Measurements from ENCODE around the gene SERAC1. TPM values are rescaled to one million over a fixed set of nuclear protein-coding genes. Genes with fewer than 3 reads are reported as not detected.

SERAC1 gene
- total RNA-seq, 4 donors from 2014 or later, result 14.9 to 17.6 (median 17.0) TPM

DNA sequence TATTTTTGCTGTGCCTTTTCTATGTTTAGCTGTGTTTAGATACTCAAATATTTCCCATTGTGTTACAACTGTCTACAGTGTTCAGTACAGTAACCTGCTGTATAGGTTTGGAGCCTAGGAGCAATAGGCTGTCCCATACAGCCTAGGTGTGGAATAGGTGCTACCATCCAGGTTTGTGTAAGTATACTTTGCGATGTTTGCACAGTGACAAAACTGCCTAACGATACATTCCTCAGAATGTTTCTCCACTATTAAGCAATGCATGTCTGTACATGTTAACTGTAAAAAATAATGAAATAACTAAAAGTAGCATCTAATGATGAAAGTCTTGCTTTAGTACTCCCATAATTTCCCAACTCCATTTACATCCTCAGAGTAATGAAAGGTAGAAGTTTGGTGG is 46.0 kb downstream of the SERAC1 start:
- intact Hi-C loops (cut with DNase I), result no loop called here
- Histone ChIP-seq H3K9me3 (no peaks in the 10 kb centered on the region), H3K27ac (no peak overlapping the region), H3K4me1 (no peaks in the 10 kb centered on the region), H3K27me3 (no peaks in the 10 kb centered on the region), H3K4me3 (replicated peaks in 1 of 3) (no peak overlapping the region), H3K36me3 (peaks cover 0 to 2% of the 10 kb centered on the region in 2 donors)
- 94 to 98% methylated on average over 2 of the region's 2 CpGs for WGBS, 2 donors
- TF ChIP-seq POLR2A (IDR thresholded peaks at IDR 0.05) (no peak), CTCF (IDR thresholded peaks at IDR 0.05) (no peak)
- DNase-seq, result no peak

DNA sequence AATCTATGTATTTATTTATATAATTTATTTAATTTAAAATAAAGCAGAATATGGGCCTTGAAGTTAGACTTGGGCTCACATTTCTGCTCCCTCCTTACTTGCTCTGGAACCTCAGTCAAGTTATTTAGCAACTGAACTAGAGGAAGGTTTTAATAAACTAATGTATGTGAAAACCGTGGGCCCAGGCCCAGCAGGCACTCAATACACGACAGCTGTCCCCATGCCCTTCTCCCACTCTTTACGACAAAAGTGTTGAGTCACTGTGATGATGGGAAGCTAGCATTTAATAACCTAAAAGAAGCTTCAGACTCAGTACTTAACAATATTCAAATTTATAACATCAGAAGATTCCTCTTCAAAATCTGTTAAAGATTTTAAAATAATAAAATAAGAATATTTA is 46.7 kb downstream of the SERAC1 start:
- Histone ChIP-seq H3K4me3 (replicated peaks in 1 of 3) (no peak overlapping the region), H3K27me3 (no peaks in the 10 kb centered on the region), H3K27ac (no peak overlapping the region), H3K36me3 (peaks cover 0 to 2% of the 10 kb centered on the region in 2 donors), H3K9me3 (no peaks in the 10 kb centered on the region), H3K4me1 (no peaks in the 10 kb centered on the region)
- no peak for DNase-seq
- 89 to 90% methylated on average over 3 of the region's 3 CpGs for WGBS, 2 donors
- TF ChIP-seq POLR2A (IDR thresholded peaks at IDR 0.05), result no peak
- TF ChIP-seq CTCF (IDR thresholded peaks at IDR 0.05), result no peak
- intact Hi-C loops (cut with DNase I), result no loop called here

GRCh38 chr6:158118886-158119285 is 49.2 kb downstream of the SERAC1 start:
- Histone ChIP-seq H3K36me3 (peaks cover 0 to 2% of the 10 kb centered on the region in 2 donors), H3K4me1 (no peaks in the 10 kb centered on the region), H3K4me3 (replicated peaks in 1 of 3) (no peak overlapping the region), H3K9me3 (no peaks in the 10 kb centered on the region), H3K27me3 (no peaks in the 10 kb centered on the region), H3K27ac (no peak overlapping the region)
- intact Hi-C loops (cut with DNase I), result no loop called here
- no peak for DNase-seq
- TF ChIP-seq CTCF (IDR thresholded peaks at IDR 0.05), result no peak
- no peak for TF ChIP-seq POLR2A (IDR thresholded peaks at IDR 0.05)
- WGBS, 2 donors, result 95 to 96% methylated on average over 3 of the region's 3 CpGs

DNA sequence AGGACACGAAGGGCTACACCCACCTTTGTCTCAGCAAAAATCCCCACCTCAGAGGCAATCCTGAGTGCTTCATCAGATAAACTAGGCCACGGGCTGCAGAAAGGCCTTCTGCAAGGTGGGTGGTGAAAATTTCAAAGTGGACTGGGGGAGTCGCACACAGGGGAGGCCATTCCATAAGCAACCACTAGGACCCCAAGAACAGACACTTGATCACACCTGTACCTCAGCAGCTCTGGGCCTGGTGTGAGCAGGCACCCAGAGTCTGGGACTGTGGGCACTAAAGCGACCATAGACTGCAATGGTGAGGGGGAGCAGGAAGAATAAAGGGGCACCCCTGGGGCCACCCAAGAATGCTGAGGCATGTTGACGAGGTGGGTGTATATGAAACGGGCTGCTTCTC is 52.6 kb downstream of the SERAC1 start:
- DNase-seq, result no peak
- intact Hi-C loops (cut with DNase I), result no loop called here
- no peaks in the 10 kb centered on the region for H3K9me3 ChIP-seq
- no peak overlapping the region for H3K4me3 ChIP-seq (replicated peaks in 1 of 3)
- H3K27ac ChIP-seq, result no peak overlapping the region
- no peaks in the 10 kb centered on the region for H3K27me3 ChIP-seq
- H3K4me1 ChIP-seq, result no peaks in the 10 kb centered on the region
- H3K36me3 ChIP-seq, result peaks cover 6 to 14% of the 10 kb centered on the region in 2 donors
- TF ChIP-seq POLR2A (IDR thresholded peaks at IDR 0.05), result no peak
- TF ChIP-seq CTCF (IDR thresholded peaks at IDR 0.05), result no peak
- 93 to 96% methylated on average over 6 of the region's 6 CpGs for WGBS, 2 donors

DNA sequence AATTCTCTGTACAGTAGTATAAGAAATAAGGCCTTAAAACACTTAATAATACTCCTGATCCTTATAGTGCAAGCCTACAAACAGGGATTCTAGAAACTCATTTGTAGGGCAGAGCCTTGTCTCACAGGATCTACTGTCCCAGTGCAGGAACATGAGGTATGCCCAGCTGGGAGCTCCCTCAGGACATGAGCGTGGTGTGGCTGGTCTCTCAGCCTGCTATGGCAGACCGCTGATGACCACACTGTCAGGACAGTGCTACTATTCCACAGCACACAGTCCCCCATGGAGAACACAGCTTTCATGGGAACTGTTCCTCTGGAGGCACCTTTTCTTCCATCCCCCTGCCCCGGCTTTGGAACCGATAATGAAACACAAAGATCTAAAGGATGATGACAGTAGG is 53.0 kb downstream of the SERAC1 start:
- H3K27me3 ChIP-seq, result no peaks in the 10 kb centered on the region
- WGBS, 2 donors, result 93 to 96% methylated on average over 4 of the region's 4 CpGs
- H3K27ac ChIP-seq, result no peak overlapping the region
- H3K9me3 ChIP-seq, result no peaks in the 10 kb centered on the region
- TF ChIP-seq CTCF (IDR thresholded peaks at IDR 0.05), result no peak
- TF ChIP-seq POLR2A (IDR thresholded peaks at IDR 0.05), result no peak
- H3K4me3 ChIP-seq (replicated peaks in 1 of 3), result no peak overlapping the region
- intact Hi-C loops (cut with DNase I), result no loop called here
- DNase-seq, result no peak
- H3K36me3 ChIP-seq, result peaks cover 6 to 12% of the 10 kb centered on the region in 2 donors
- H3K4me1 ChIP-seq, result no peaks in the 10 kb centered on the region
